Activated CD8-positive, alpha-beta T cell treated with anti-CD3 and anti-CD28 coated beads, Interleukin-2, amount 10 ng/mL, durations not matched to agents 7 days and 5 days (primary cell): ENCODE results near the gene SLC24A3. TPM values are rescaled to one million over a fixed set of nuclear protein-coding genes. Genes with fewer than 3 reads are reported as not detected.
"Not testable (repeated sequence)": the region's sequence is repeated elsewhere in the genome, so short reads cannot be mapped to it uniquely, and the experiment has no call there.

ENCODE experiments used
- ATAC-seq: fragments of 150-1000 bp; cut with Tn5 transposase; one replicate; pipeline ENCODE4 v1.10.0; 2021; ENCODE audit warnings: moderate library complexity
- CTCF ChIA-PET: fragments of 350-600 bp; sonication (Branson Sonifier 250); formaldehyde crosslinking; loops from one replicate; lab custom pipeline; 2021; ENCODE audit warnings: antibody characterized with exemption; lab: Charles Lee
- POLR2A ChIA-PET: fragments of 350-600 bp; sonication (Branson Sonifier 250); formaldehyde crosslinking; loops from one replicate; lab custom pipeline; 2021; ENCODE audit warnings: antibody characterized with exemption; lab: Charles Lee
- DNase-seq: peaks from one replicate; pipeline ENCODE4 v3.0.0-alpha.2; 2020
- H3K27ac Mint-ChIP-seq: one replicate; pipeline ENCODE4 v1.8.0; 2021; ENCODE audit warnings: mild to moderate bottlenecking, mixed read lengths
- H3K27me3 Mint-ChIP-seq: one replicate; pipeline ENCODE4 v1.8.0; 2021; ENCODE audit warnings: low read depth, mixed read lengths
- H3K36me3 Mint-ChIP-seq: one replicate; pipeline ENCODE4 v1.8.0; 2021; ENCODE audit warnings: low read depth, mixed read lengths
- H3K4me1 Mint-ChIP-seq: one replicate; pipeline ENCODE4 v1.8.0; 2021; ENCODE audit warnings: low read depth, mixed read lengths
- H3K4me3 Mint-ChIP-seq: one replicate; pipeline ENCODE4 v1.8.0; 2021; ENCODE audit warnings: mild to moderate bottlenecking, mixed read lengths
- H3K9me3 Mint-ChIP-seq: one replicate; pipeline ENCODE4 v1.8.0; 2022; ENCODE audit warnings: mixed read lengths; ENCODE audit not compliant: insufficient read depth
- total RNA-seq, 2 experiments: library from RNA; stranded (reverse); gene quantifications; one replicate each; pipeline ENCODE4 v1.2.3, GENCODE V29; 2021

The SLC24A3 gene
- total RNA-seq, 2 experiments from 2014 or later: not detected

DNA sequence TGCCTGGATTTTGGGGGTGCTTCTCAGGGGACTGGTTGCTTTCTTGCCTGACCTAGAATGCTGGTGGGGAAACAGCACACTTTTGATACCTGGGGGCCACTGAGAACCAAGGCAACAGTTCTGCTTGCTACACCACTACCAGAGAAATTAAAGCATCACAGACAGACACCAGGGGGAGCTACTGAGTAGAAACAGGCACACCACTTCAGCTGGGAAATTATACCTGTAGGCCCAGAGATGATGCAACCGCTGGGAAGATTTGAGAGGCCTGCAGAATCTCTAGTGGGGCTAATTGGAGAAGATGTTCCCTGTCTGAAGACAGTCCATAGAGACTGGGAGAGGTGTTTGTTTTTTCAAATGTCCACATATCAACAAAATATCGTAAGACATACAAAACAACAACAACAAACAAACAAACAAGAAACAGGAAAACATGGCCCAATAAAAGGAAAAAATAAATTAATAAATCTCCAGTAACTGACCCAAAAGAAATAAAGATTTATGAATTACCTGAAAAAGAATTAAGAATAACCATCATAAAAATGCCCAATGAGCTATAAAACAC is 416.2 kb downstream of the SLC24A3 start:
- Mint-ChIP-seq H3K4me1 (no peaks in the 10 kb centered on the region), H3K27me3 (no peaks in the 10 kb centered on the region), H3K27ac (no peak overlapping the region), H3K4me3 (no peak overlapping the region), H3K36me3 (no peaks in the 10 kb centered on the region), H3K9me3 (no peaks in the 10 kb centered on the region)
- CTCF ChIA-PET: interaction anchor here (1.0 to 2.9 kb wide), 4 partner anchors 12 to 422 kb away, joined by 3 to 24 read pairs (median 4); no protein-coding TSS in a partner anchor
- POLR2A ChIA-PET: interaction anchor here (0.6 kb wide), 1 partner anchor 172 kb away, joined by 3 read pairs; no protein-coding TSS in a partner anchor
- DNase-seq (peak; percentile 67), ATAC-seq (no peak)

DNA sequence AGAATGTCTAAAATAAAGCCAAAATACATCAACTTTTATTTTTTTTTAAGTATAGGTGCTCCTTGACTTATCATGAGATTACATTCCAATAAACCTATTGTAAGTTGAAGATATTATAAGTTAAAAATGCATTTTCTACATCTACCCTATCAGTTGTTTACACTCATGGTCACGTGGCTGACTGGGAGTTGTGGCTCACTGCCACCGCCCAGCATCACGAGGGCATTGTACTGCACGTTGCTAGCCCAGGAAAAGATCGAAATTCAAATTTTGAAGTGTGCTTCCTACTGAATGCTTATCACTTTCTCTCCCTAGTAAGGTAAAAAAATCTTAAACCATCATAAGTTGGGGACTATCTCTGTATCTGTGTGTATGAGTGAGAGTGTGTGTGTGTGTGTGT is 419.0 kb downstream of the SLC24A3 start:
- no peaks in the 10 kb centered on the region for H3K36me3 Mint-ChIP-seq
- DNase-seq: no peak
- H3K4me3 Mint-ChIP-seq: no peak overlapping the region
- no peak overlapping the region for H3K27ac Mint-ChIP-seq
- ChIA-PET POLR2A (no interaction called here), CTCF (no interaction called here)
- H3K27me3 Mint-ChIP-seq: no peaks in the 10 kb centered on the region
- H3K9me3 Mint-ChIP-seq: no peaks in the 10 kb centered on the region
- no peak for ATAC-seq
- H3K4me1 Mint-ChIP-seq: no peaks in the 10 kb centered on the region

DNA sequence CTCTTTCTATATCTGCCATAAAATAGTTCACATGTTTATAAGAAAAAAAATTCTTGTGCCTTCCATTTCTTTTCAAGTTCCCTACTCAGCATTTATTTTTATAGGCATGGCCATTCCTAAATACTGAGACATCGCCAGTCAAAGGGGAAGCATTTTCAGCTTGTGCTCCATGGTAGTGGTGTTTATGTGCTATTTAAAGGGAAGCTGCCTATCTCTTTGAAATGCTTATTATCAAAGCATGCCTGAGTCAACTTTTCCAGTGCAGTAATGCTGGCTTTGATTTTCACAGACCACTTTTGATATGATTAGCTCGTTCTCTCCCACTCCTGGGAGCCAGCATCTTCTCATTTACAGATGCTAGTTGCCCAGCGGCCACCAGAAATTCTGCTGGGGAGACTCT is 421.5 kb downstream of the SLC24A3 start:
- Mint-ChIP-seq H3K27me3 (no peaks in the 10 kb centered on the region), H3K36me3 (no peaks in the 10 kb centered on the region), H3K27ac (no peak overlapping the region), H3K4me1 (no peaks in the 10 kb centered on the region), H3K9me3 (no peaks in the 10 kb centered on the region), H3K4me3 (no peak overlapping the region)
- ATAC-seq: no peak
- no peak for DNase-seq
- POLR2A ChIA-PET: no interaction called here
- CTCF ChIA-PET: no interaction called here

DNA sequence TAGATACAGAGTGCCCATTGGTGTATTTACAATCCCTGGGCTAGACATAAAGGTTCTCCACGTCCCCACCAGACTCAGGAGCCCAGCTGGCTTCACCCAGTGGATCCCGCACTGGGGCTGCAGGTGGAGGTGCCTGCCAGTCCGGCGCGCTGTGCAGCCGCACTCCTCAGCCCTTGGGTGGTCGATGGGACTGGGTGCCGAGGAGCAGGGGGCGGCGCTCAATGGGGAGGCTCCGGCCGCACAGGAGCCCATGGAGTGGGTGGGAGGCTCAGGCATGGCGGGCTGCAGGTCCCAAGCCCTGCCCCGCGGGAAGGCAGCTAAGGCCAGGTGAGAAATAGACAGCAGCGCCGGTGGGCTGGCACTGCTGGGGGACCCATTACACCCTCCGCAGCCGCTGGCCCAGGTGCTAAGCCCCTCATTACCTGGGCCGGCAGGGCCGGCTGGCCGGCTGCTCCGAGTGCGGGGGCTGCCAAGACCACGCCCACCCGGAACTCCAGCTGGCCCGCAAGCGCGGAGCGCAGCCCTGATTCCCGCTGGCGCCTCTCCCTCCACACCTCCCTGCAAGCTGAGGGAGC is 427.1 kb downstream of the SLC24A3 start:
- H3K4me1 Mint-ChIP-seq, H3K9me3 Mint-ChIP-seq, H3K36me3 Mint-ChIP-seq, H3K4me3 Mint-ChIP-seq, CTCF ChIA-PET, H3K27ac Mint-ChIP-seq, ATAC-seq, H3K27me3 Mint-ChIP-seq, POLR2A ChIA-PET, DNase-seq: not testable (repeated sequence)

DNA sequence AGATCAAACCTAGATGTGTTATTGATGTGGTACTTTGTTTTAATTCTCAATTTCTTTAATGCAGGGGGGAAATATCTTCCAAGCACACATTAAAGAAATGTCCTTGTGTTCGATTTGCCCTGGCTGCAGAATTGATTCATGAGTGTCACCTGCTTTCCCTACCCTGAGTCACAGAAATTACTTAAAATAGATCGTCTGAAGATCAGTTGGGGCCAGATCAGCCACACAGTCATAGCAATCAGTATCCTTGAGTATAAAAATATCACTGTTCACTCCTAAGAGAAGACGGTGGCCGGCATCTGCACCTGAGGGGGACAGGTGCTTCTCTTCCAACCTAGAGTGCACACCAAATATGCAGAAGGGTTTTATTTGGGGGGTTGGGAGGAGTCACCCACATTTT is 430.4 kb downstream of the SLC24A3 start:
- Mint-ChIP-seq H3K9me3 (no peaks in the 10 kb centered on the region), H3K27ac (no peak overlapping the region), H3K27me3 (no peaks in the 10 kb centered on the region), H3K4me1 (no peaks in the 10 kb centered on the region), H3K4me3 (no peak overlapping the region), H3K36me3 (no peaks in the 10 kb centered on the region)
- DNase-seq (no peak), ATAC-seq (no peak)
- CTCF ChIA-PET: no interaction called here
- POLR2A ChIA-PET: no interaction called here

DNA sequence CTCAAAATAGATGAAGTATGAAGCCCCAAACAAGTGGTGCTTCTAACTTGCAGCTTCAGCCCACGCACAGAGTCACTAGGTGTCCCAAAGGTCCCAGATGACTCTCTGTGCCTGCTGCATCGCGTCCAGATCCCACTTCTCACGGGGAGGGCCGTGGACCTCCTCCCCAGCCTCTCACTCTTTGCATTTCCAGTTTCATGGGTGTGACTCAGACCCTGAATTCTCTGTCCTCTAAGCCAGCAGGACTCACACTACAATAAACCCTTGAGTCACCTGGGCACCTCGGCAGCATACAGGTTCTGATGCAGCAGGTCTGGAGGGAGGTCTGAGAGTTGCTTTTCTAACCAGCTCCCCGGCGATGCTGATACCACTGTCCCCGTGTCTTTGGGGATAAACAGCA is 431.6 kb downstream of the SLC24A3 start:
- no peak for DNase-seq
- Mint-ChIP-seq H3K9me3 (no peaks in the 10 kb centered on the region), H3K36me3 (no peaks in the 10 kb centered on the region), H3K4me1 (no peaks in the 10 kb centered on the region), H3K27ac (no peak overlapping the region), H3K27me3 (no peaks in the 10 kb centered on the region), H3K4me3 (no peak overlapping the region)
- ChIA-PET POLR2A (no interaction called here), CTCF (no interaction called here)
- no peak for ATAC-seq

DNA sequence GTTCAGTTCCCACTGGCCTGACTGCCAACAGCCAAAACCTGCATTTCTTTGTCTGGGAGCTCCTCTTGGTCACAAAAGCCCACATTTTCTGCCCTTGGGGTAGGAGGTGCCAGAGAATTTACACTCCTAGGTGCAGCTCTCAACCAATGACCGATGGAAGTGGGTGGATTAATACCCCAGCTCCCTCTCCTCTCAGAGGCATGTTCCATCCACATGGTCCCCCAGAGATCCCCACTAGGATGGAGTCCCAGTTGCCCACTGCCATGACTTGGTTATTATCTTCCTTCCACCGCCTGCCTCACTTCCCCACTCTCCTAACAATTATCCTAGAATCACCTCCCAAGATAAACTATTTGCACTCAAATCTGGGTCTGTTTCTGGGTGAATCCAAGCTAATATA is 434.5 kb downstream of the SLC24A3 start:
- no peaks in the 10 kb centered on the region for H3K4me1 Mint-ChIP-seq
- CTCF ChIA-PET: interaction anchor here (0.6 kb wide), 1 partner anchor 441 kb away, joined by 3 read pairs; no protein-coding TSS in a partner anchor
- no peak for ATAC-seq

DNA sequence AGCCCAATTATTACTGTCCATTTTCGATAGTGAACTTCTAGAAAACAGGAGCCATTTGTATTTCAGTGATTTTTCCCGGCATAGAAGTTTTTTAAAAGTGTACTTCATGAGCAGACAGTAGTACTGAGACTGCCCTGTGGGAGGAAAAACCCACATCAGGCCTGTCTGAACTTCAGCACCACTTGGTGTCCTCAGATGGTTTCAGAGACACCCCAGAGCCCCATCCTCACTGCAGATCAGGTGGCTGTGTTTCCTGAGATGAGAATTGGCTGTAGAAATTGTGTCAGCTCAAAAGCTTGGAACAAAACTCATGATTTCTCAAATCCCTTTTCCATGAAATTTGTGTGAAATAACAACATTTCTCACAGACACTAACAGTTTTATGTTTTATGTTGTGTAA is 435.6 kb downstream of the SLC24A3 start:
- Mint-ChIP-seq H3K36me3 (no peaks in the 10 kb centered on the region), H3K4me1 (no peaks in the 10 kb centered on the region), H3K27ac (no peak overlapping the region), H3K4me3 (no peak overlapping the region), H3K27me3 (no peaks in the 10 kb centered on the region), H3K9me3 (no peaks in the 10 kb centered on the region)
- DNase-seq: no peak
- POLR2A ChIA-PET: no interaction called here
- ATAC-seq: no peak
- CTCF ChIA-PET: no interaction called here

More for the DNA sequence above, 434.5 kb downstream of the SLC24A3 start:
- Mint-ChIP-seq H3K9me3 (no peaks in the 10 kb centered on the region), H3K27me3 (no peaks in the 10 kb centered on the region), H3K4me3 (no peak overlapping the region), H3K36me3 (no peaks in the 10 kb centered on the region), H3K27ac (no peak overlapping the region)
- POLR2A ChIA-PET: interaction anchor here (0.7 kb wide), 1 partner anchor 116 kb away, joined by 3 read pairs; no protein-coding TSS in a partner anchor
- no peak for DNase-seq

DNA sequence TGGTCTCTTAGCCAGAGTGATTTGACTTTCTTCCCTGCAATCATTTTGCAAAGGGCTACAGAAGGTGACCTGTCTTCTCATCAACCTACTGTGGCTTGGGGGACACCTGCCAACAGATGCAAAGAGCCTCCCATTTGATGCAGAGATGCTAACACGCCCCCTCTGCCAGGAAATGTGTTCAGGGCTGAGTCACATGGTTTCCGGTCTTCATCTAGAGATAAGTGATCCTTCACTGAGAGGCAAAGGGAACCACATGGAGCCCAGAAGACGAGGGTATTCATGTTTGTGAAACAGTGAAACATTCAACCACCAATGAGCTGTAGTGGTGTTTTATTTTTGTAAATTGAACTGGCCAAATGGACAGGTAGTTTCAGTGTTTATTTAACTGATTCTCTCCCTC is 436.6 kb downstream of the SLC24A3 start:
- ATAC-seq: no peak

DNA sequence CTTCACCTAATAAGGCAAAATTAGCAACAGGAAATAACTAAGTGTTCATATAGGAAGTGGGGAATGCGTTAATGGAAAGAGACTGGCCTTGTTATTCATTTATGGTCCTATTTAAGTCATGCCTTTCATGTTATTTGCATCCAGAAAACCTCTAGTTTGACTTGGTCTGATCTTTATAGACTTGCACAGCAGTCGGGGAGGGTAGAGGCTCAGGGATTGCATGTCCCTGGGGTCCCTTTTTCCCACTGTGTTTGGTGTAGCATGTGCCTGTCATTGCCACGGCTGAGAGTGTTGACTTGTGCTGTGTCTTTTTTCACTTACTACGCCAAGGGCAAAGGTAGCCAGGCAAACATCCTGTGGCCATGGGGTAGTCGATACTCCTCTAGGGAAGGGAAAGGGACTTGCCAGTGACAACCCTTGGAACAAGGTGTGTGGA is 440.2 kb downstream of the SLC24A3 start:
- peaks cover 2% of the 10 kb centered on the region for H3K27me3 Mint-ChIP-seq
- no peaks in the 10 kb centered on the region for H3K9me3 Mint-ChIP-seq
- ATAC-seq (no peak), DNase-seq (no peak)
- H3K4me1 Mint-ChIP-seq: no peaks in the 10 kb centered on the region
- ChIA-PET CTCF (no interaction called here), POLR2A (no interaction called here)
- H3K36me3 Mint-ChIP-seq: no peaks in the 10 kb centered on the region
- no peak overlapping the region for H3K27ac Mint-ChIP-seq
- H3K4me3 Mint-ChIP-seq: no peak overlapping the region

More for the DNA sequence above, 436.6 kb downstream of the SLC24A3 start:
- no peaks in the 10 kb centered on the region for H3K27me3 Mint-ChIP-seq
- no peak overlapping the region for H3K4me3 Mint-ChIP-seq
- CTCF ChIA-PET: no interaction called here
- POLR2A ChIA-PET: no interaction called here
- no peaks in the 10 kb centered on the region for H3K36me3 Mint-ChIP-seq
- H3K9me3 Mint-ChIP-seq: no peaks in the 10 kb centered on the region
- H3K4me1 Mint-ChIP-seq: no peaks in the 10 kb centered on the region
- H3K27ac Mint-ChIP-seq: no peak overlapping the region
- no peak for DNase-seq

DNA sequence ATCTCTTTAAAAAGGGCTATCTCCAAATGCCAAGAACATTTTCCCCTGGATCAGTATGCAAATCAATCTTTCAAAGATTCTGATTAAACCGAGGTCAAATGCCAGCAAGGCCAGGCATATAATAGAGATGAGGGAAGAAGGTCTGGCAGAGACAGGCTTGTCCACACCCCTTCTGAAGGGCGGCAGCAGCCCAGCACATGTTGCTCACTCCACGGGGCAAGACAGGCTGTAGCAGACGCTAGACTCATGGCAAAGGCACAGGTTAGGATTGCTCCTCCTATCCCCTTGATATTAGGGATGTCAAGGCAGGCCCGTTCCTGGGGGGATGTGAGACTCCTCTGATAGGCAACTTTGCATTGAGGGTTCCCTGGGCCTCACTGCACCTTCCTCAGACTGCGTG is 440.9 kb downstream of the SLC24A3 start:
- ATAC-seq (no peak), DNase-seq (no peak)
- no peaks in the 10 kb centered on the region for H3K9me3 Mint-ChIP-seq
- H3K27me3 Mint-ChIP-seq: peaks cover 2% of the 10 kb centered on the region
- H3K27ac Mint-ChIP-seq: no peak overlapping the region
- peaks cover 2% of the 10 kb centered on the region for H3K4me1 Mint-ChIP-seq
- POLR2A ChIA-PET: no interaction called here
- no peaks in the 10 kb centered on the region for H3K36me3 Mint-ChIP-seq
- CTCF ChIA-PET: no interaction called here
- H3K4me3 Mint-ChIP-seq: no peak overlapping the region

DNA sequence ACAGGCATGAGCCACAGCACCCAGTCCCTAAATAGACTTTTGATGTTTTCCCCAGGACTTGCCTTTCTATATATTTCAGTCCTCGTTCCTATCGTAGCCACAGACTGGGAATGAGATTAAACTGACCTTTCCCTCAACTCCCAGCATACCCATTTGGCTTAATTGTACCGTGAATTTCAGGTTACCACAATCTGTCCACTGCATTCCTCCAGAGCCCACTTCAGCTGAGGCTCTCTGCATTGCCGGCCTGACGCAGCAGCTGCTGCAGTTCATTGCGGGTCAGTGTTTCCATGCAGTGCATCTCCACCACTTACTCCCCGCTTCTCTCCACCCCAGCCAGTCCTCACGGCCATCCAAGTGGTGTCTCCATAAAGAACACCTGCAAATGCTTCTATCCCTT is 442.5 kb downstream of the SLC24A3 start:
- CTCF ChIA-PET: no interaction called here
- POLR2A ChIA-PET: no interaction called here
- Mint-ChIP-seq H3K4me1 (peaks cover 2% of the 10 kb centered on the region), H3K27me3 (peaks cover 2% of the 10 kb centered on the region), H3K27ac (no peak overlapping the region), H3K36me3 (no peaks in the 10 kb centered on the region), H3K9me3 (no peaks in the 10 kb centered on the region), H3K4me3 (no peak overlapping the region)
- DNase-seq: no peak
- ATAC-seq: no peak
